Neural progenitor cell (in vitro differentiated cells): ENCODE results near the gene MRM2. TPM values are rescaled to one million over a fixed set of nuclear protein-coding genes. Genes with fewer than 3 reads are reported as not detected.

Experiments
- DNase-seq: peaks from one replicate; pipeline ENCODE4 v3.0.0-alpha.2; 2016; ENCODE audit warnings: low spot score
- H2AFZ ChIP-seq: fragments of 200-600 bp; sonication (generic); replicated peaks from 2 replicates; pipeline ENCODE4 v1.6.1; 2016; ENCODE audit warnings: antibody characterized with exemption
- H3F3A ChIP-seq: fragments of 200-600 bp; sonication (generic); 2 replicates; pipeline ENCODE4 v1.6.1; 2016; ENCODE audit warnings: antibody characterized with exemption, low read depth
- H3K27ac ChIP-seq: fragments of 200-600 bp; sonication (generic); 2 replicates; pipeline ENCODE4 v1.5.1; 2016; ENCODE audit warnings: mild to moderate bottlenecking
- H3K27me3 ChIP-seq: fragments of 200-600 bp; sonication (generic); 2 replicates; pipeline ENCODE4 v1.6.1; 2016; ENCODE audit warnings: mild to moderate bottlenecking, moderate library complexity
- H3K36me3 ChIP-seq: fragments of 200-600 bp; sonication (generic); 2 replicates; pipeline ENCODE4 v1.5.1; 2016
- H3K4me1 ChIP-seq: fragments of 200-600 bp; sonication (generic); 2 replicates; pipeline ENCODE4 v1.6.1; 2016; ENCODE audit warnings: mixed run types
- H3K4me2 ChIP-seq: fragments of 200-600 bp; sonication (generic); 2 replicates; pipeline ENCODE4 v1.6.1; 2016
- H3K4me3 ChIP-seq: fragments of 200-600 bp; sonication (generic); 2 replicates; pipeline ENCODE4 v1.5.1; 2016
- H3K79me2 ChIP-seq: fragments of 200-600 bp; sonication (generic); 2 replicates; pipeline ENCODE4 v1.6.1; 2016; ENCODE audit warnings: low read depth
- H3K9ac ChIP-seq: fragments of 200-600 bp; sonication (generic); 2 replicates; pipeline ENCODE4 v1.6.1; 2016
- H3K9me3 ChIP-seq: fragments of 200-600 bp; sonication (generic); 2 replicates; pipeline ENCODE4 v1.5.1; 2016; ENCODE audit warnings: low read depth
- H4K20me1 ChIP-seq: fragments of 200-600 bp; sonication (generic); 2 replicates; pipeline ENCODE4 v1.6.1; 2016; ENCODE audit warnings: low read depth
- H3K27ac Mint-ChIP-seq: 3 replicates; pipeline ENCODE4 v1.8.0; 2021; ENCODE audit warnings: mixed read lengths
- H3K27me3 Mint-ChIP-seq: 2 replicates; pipeline ENCODE4 v1.8.0; 2022; ENCODE audit warnings: low read depth, mild to moderate bottlenecking, inconsistent platforms, moderate library complexity, mixed read lengths; ENCODE audit not compliant: insufficient read depth
- H3K36me3 Mint-ChIP-seq: 3 replicates; pipeline ENCODE4 v1.8.0; 2021; ENCODE audit warnings: mixed read lengths
- H3K4me1 Mint-ChIP-seq: 3 replicates; pipeline ENCODE4 v1.8.0; 2021; ENCODE audit warnings: mixed read lengths
- H3K4me3 Mint-ChIP-seq: 3 replicates; pipeline ENCODE4 v1.8.0; 2021; ENCODE audit warnings: mild to moderate bottlenecking, moderate library complexity, mixed read lengths
- H3K9me3 Mint-ChIP-seq: 3 replicates; pipeline ENCODE4 v1.8.0; 2020; ENCODE audit warnings: mixed read lengths
- EZH2 ChIP-seq: fragments of 200-600 bp; sonication (generic); IDR thresholded peaks from 2 replicates; pipeline ENCODE4 v1.6.1; 2017; ENCODE audit warnings: antibody characterized with exemption, mild to moderate bottlenecking, moderate library complexity
- EZH2phosphoT487 ChIP-seq: fragments of 200-600 bp; sonication (generic); IDR thresholded peaks from 2 replicates; pipeline ENCODE4 v1.6.1; 2017; ENCODE audit warnings: antibody characterized with exemption
- total RNA-seq: library from RNA; depleted of rRNA; stranded (reverse); fragments of >200 nt; gene quantifications from 2 replicates; pipeline ENCODE4 v1.2.3, GENCODE V29; 2015; ENCODE audit warnings: low replicate concordance
- TF ChIP-seq, protein P1 (sequence below): fragments of 200-600 bp; sonication (generic); IDR thresholded peaks from 2 replicates; pipeline ENCODE4 v1.5.1; 2017; ENCODE audit warnings: antibody characterized with exemption, mild to moderate bottlenecking

MRM2 gene
- total RNA-seq, 1 donor from 2014 or later, result 34.3 TPM

DNA sequence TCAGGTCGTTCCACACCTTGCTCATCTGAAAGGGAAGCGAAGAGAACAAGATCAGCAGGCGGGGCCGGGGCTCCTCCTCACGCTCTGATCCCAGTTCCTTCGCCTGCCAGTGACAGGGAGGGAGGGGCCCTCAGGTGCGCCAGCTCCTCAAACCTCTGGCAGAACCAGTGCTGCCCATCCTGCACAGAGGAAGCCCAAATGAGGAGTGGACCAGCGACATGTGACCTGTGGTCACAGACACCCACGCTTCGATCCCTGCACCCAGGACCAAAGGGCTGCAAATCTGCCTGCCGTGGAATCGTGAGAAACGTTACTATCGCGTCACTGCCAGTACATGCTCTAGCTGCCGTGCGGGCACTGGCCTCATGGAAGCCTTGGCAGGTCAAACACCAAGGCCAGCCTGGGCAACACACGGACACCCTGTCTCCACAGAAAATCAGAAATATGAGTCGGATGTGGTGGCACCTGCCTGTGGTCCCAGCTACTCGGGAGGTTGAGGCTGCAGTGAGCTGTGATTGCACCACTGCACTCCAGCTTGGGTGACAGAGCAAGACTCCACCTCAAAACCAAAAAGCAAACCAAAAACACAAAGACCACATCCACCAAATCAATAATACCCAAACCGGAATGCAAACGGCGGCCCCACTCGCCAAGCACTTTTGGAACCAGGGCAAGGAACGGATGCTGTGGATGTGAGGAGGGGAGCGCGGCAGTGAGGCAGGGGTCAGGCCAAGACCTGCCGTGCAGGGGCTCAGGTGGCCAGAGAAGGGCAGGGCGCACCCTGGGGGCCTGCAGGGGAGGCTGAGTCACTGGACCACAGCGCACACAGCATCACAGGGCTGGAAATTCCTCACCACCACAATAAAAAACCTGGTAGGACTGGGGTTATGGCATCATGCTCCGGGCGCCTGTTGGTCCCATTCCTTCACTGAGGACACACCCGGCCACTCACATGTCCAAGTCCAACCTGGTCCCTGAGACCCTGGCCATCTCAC lies 13.4 kb upstream of the MRM2 start:
- no peak overlapping the region for H3K9ac ChIP-seq
- no peaks in the 10 kb centered on the region for H3F3A ChIP-seq
- H3K27me3 ChIP-seq, result no peaks in the 10 kb centered on the region
- no peaks in the 10 kb centered on the region for H3K4me1 ChIP-seq
- H3K4me3 ChIP-seq, result no peak overlapping the region
- TF ChIP-seq EZH2 (no peak), EZH2phosphoT487 (no peak)
- TF ChIP-seq, protein P1, sequence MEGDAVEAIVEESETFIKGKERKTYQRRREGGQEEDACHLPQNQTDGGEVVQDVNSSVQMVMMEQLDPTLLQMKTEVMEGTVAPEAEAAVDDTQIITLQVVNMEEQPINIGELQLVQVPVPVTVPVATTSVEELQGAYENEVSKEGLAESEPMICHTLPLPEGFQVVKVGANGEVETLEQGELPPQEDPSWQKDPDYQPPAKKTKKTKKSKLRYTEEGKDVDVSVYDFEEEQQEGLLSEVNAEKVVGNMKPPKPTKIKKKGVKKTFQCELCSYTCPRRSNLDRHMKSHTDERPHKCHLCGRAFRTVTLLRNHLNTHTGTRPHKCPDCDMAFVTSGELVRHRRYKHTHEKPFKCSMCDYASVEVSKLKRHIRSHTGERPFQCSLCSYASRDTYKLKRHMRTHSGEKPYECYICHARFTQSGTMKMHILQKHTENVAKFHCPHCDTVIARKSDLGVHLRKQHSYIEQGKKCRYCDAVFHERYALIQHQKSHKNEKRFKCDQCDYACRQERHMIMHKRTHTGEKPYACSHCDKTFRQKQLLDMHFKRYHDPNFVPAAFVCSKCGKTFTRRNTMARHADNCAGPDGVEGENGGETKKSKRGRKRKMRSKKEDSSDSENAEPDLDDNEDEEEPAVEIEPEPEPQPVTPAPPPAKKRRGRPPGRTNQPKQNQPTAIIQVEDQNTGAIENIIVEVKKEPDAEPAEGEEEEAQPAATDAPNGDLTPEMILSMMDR, result no peak
- Mint-ChIP-seq H3K9me3 (no peaks in the 10 kb centered on the region), H3K36me3 (peaks cover 9% of the 10 kb centered on the region), H3K27me3 (peaks cover 7% of the 10 kb centered on the region), H3K4me3 (no peak overlapping the region), H3K27ac (peak overlapping the region; percentile 14), H3K4me1 (no peaks in the 10 kb centered on the region)
- no peak overlapping the region for H3K27ac ChIP-seq
- H3K79me2 ChIP-seq, result no peaks in the 10 kb centered on the region
- H3K9me3 ChIP-seq, result no peaks in the 10 kb centered on the region
- DNase-seq, result no peak
- no peaks in the 10 kb centered on the region for H4K20me1 ChIP-seq
- no peak overlapping the region for H2AFZ ChIP-seq
- no peak overlapping the region for H3K4me2 ChIP-seq
- H3K36me3 ChIP-seq, result no peaks in the 10 kb centered on the region

DNA sequence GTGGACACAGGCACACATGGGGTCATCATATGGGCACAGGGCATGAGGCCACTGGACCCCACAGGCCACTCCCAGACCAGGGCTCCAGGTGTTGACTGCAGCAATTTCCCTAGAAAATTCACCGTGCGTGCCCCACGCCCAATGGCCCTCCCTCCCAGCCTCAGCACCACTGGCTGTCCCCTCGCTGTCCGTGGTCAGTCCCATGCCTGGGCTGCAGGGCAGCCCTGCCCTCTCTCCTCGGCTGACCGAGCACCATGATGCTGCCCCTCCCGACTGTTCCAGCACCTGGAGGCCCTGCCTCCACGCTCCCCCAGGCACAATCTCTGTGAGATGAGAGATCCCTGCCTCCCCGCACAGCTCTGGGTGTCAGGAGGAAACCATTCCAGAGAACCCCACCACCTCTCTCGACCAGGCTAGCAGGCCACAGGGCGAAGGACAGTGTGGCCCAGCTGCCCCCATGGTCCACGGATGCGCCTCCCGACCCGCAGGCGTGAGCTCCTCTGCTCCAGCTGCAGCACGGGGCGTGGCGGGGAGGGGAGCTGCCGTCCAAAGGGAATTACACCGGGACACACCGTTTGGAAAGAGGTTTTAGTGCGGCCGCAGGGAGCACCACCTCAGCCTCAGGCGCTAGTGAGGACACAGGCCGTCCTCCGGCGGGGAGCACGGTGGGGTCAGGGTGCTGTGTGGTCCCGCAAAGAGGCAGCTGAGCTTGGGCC lies 12.6 kb upstream of the MRM2 start:
- Histone ChIP-seq H3K79me2 (no peaks in the 10 kb centered on the region), H3K27ac (no peak overlapping the region), H2AFZ (no peak overlapping the region), H3K4me2 (no peak overlapping the region), H3F3A (no peaks in the 10 kb centered on the region), H3K4me1 (no peaks in the 10 kb centered on the region), H3K4me3 (no peak overlapping the region), H3K36me3 (no peaks in the 10 kb centered on the region), H4K20me1 (no peaks in the 10 kb centered on the region), H3K9ac (no peak overlapping the region), H3K9me3 (no peaks in the 10 kb centered on the region), H3K27me3 (no peaks in the 10 kb centered on the region)
- no peaks in the 10 kb centered on the region for H3K4me1 Mint-ChIP-seq
- peaks cover 7% of the 10 kb centered on the region for H3K27me3 Mint-ChIP-seq
- H3K36me3 Mint-ChIP-seq, result peaks cover 7% of the 10 kb centered on the region
- no peak for DNase-seq
- no peaks in the 10 kb centered on the region for H3K9me3 Mint-ChIP-seq
- no peak for TF ChIP-seq EZH2phosphoT487
- TF ChIP-seq, protein P1, result no peak
- no peak for TF ChIP-seq EZH2
- H3K4me3 Mint-ChIP-seq, result peak overlapping the region; percentile 62
- no peak overlapping the region for H3K27ac Mint-ChIP-seq

DNA sequence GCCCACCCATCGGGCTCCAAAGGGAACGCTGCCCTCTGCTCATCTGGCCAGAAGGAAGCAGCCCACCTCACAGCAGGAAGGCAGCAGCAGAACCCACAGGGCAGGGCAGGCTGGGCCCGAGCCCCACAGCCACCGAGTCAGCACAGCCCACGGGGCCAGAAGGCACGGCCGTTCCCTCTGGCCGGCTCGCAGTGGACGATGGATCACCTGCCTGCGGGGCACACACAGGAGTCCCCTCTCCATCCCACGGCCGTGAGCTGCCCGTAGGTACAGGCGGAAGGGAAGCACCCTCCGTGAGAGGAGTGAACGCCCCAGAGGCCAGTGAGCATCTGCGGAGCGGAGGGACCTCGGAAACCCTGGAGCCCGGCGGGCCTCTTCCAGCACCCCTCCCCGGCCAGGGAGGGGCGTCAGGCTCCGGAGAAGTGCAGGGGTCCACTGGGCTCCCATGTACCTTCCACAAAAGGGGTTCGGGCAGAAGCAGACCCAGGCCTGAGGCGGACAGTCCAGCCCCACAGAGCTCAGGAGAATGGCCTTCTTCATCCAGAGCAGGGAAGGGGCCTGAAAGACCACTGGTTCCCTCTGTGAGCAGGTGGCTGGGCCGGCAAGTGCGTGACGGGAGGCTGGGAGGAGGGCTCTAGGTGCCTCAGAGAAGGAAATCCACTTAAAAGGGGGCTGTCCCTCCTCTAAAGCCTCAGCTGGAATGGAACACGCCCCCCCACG lies 11.7 kb upstream of the MRM2 start:
- H3K27me3 ChIP-seq, result no peaks in the 10 kb centered on the region
- Mint-ChIP-seq H3K36me3 (peaks cover 10% of the 10 kb centered on the region), H3K27me3 (peaks cover 7% of the 10 kb centered on the region), H3K4me1 (no peaks in the 10 kb centered on the region), H3K27ac (no peak overlapping the region), H3K9me3 (no peaks in the 10 kb centered on the region), H3K4me3 (no peak overlapping the region)
- no peaks in the 10 kb centered on the region for H3K9me3 ChIP-seq
- H3K36me3 ChIP-seq, result no peaks in the 10 kb centered on the region
- no peak overlapping the region for H3K27ac ChIP-seq
- TF ChIP-seq EZH2, result no peak
- no peaks in the 10 kb centered on the region for H3F3A ChIP-seq
- H2AFZ ChIP-seq, result no peak overlapping the region
- no peaks in the 10 kb centered on the region for H4K20me1 ChIP-seq
- no peak for DNase-seq
- H3K4me2 ChIP-seq, result no peak overlapping the region
- no peak overlapping the region for H3K4me3 ChIP-seq
- H3K4me1 ChIP-seq, result no peaks in the 10 kb centered on the region
- H3K9ac ChIP-seq, result no peak overlapping the region
- H3K79me2 ChIP-seq, result no peaks in the 10 kb centered on the region
